Activated CD4-positive, alpha-beta memory T cell treated with anti-CD3 and anti-CD28 coated beads, Interleukin-2, amount 10 ng/mL, durations not matched to agents 7 days and 5 days (primary cell): ENCODE data around the gene KRT86. TPM values are rescaled to one million over a fixed set of nuclear protein-coding genes. Genes with fewer than 3 reads are reported as not detected.
"Not testable (repeated sequence)": the region's sequence is repeated elsewhere in the genome, so short reads cannot be mapped to it uniquely, and the experiment has no call there.

Experiments
- CTCF ChIA-PET: fragments of 350-600 bp; sonication (Branson Sonifier 250); formaldehyde crosslinking; loops from one replicate; lab custom pipeline; 2021; ENCODE audit warnings: antibody characterized with exemption, inconsistent platforms; lab: Charles Lee
- POLR2A ChIA-PET: fragments of 350-600 bp; sonication (Branson Sonifier 250); formaldehyde crosslinking; loops from one replicate; lab custom pipeline; 2021; ENCODE audit warnings: antibody characterized with exemption; lab: Charles Lee
- DNase-seq: peaks from one replicate; pipeline ENCODE4 v3.0.0-alpha.2; 2020
- H3K27ac Mint-ChIP-seq: one replicate; pipeline ENCODE4 v1.8.0; 2021; ENCODE audit warnings: mild to moderate bottlenecking, mixed read lengths
- H3K27me3 Mint-ChIP-seq: one replicate; pipeline ENCODE4 v1.8.0; 2021; ENCODE audit warnings: mixed read lengths
- H3K36me3 Mint-ChIP-seq: one replicate; pipeline ENCODE4 v1.8.0; 2021; ENCODE audit warnings: low read depth, mixed read lengths
- H3K4me1 Mint-ChIP-seq: one replicate; pipeline ENCODE4 v1.8.0; 2021; ENCODE audit warnings: mixed read lengths
- H3K4me3 Mint-ChIP-seq: one replicate; pipeline ENCODE4 v1.8.0; 2021; ENCODE audit warnings: mild to moderate bottlenecking, mixed read lengths
- H3K9me3 Mint-ChIP-seq: one replicate; pipeline ENCODE4 v1.8.0; 2021; ENCODE audit warnings: mixed read lengths
- total RNA-seq, 2 experiments: library from RNA; stranded (reverse); gene quantifications; one replicate each; pipeline ENCODE4 v1.2.3, GENCODE V29; 2021

KRT86 gene
- total RNA-seq, 2 experiments from 2014 or later = 0.23 to 0.30 TPM

GRCh38 chr12:52334185-52334584, 59.7 kb downstream of the KRT86 start:
- peaks cover 16% of the 10 kb centered on the region for H3K27me3 Mint-ChIP-seq
- no peak for DNase-seq
- CTCF ChIA-PET = no interaction called here
- POLR2A ChIA-PET = no interaction called here
- H3K4me1 Mint-ChIP-seq = peaks cover 8% of the 10 kb centered on the region
- no peak overlapping the region for H3K4me3 Mint-ChIP-seq
- H3K36me3 Mint-ChIP-seq = no peaks in the 10 kb centered on the region
- no peaks in the 10 kb centered on the region for H3K9me3 Mint-ChIP-seq
- H3K27ac Mint-ChIP-seq = no peak overlapping the region

- peaks cover 13% of the 10 kb centered on the region for H3K27me3 Mint-ChIP-seq
- ChIA-PET CTCF (interaction anchor here (1.2 to 1.8 kb wide), 3 partner anchors 8 to 114 kb away, joined by 3 to 10 read pairs (median 4); no protein-coding TSS in a partner anchor), POLR2A (no interaction called here)
- no peak overlapping the region for H3K4me3 Mint-ChIP-seq
- H3K9me3 Mint-ChIP-seq = no peaks in the 10 kb centered on the region
- H3K36me3 Mint-ChIP-seq = no peaks in the 10 kb centered on the region
- peaks cover 8% of the 10 kb centered on the region for H3K4me1 Mint-ChIP-seq
- no peak for DNase-seq
- H3K27ac Mint-ChIP-seq = no peak overlapping the region
These were observed 61.3 kb downstream of the KRT86 start for GRCh38 chr12:52335598-52336262.

GRCh38 chr12:52336641-52337040, 62.2 kb downstream of the KRT86 start:
- no peak overlapping the region for H3K4me3 Mint-ChIP-seq
- no peaks in the 10 kb centered on the region for H3K9me3 Mint-ChIP-seq
- ChIA-PET CTCF (interaction anchor here (1.8 kb wide), 2 partner anchors 9 to 58 kb away, joined by 4 to 10 read pairs; no protein-coding TSS in a partner anchor), POLR2A (no interaction called here)
- peaks cover 8% of the 10 kb centered on the region for H3K4me1 Mint-ChIP-seq
- H3K27me3 Mint-ChIP-seq = peaks cover 14% of the 10 kb centered on the region
- DNase-seq = no peak
- no peak overlapping the region for H3K27ac Mint-ChIP-seq
- H3K36me3 Mint-ChIP-seq = no peaks in the 10 kb centered on the region

GRCh38 chr12:52337054-52337453, 62.6 kb downstream of the KRT86 start:
- Mint-ChIP-seq H3K36me3 (no peaks in the 10 kb centered on the region), H3K27ac (no peak overlapping the region), H3K27me3 (peaks cover 17% of the 10 kb centered on the region), H3K4me1 (peaks cover 8% of the 10 kb centered on the region), H3K9me3 (no peaks in the 10 kb centered on the region), H3K4me3 (no peak overlapping the region)
- ChIA-PET POLR2A (no interaction called here), CTCF (interaction anchor here (1.8 kb wide), 2 partner anchors 9 to 58 kb away, joined by 4 to 10 read pairs; no protein-coding TSS in a partner anchor)
- no peak for DNase-seq

GRCh38 chr12:52338241-52338960, 64.0 kb downstream of the KRT86 start:
- H3K9me3 Mint-ChIP-seq = no peaks in the 10 kb centered on the region
- ChIA-PET POLR2A (no interaction called here), CTCF (interaction anchor here (0.9 to 2.7 kb wide), 2 partner anchors 11 to 26 kb away, joined by 3 to 10 read pairs; no protein-coding TSS in a partner anchor)
- no peak overlapping the region for H3K27ac Mint-ChIP-seq
- no peaks in the 10 kb centered on the region for H3K36me3 Mint-ChIP-seq
- H3K4me3 Mint-ChIP-seq = no peak overlapping the region
- peaks cover 8% of the 10 kb centered on the region for H3K4me1 Mint-ChIP-seq
- no peak for DNase-seq
- peaks cover 14% of the 10 kb centered on the region for H3K27me3 Mint-ChIP-seq

- Mint-ChIP-seq H3K27ac (no peak overlapping the region), H3K4me3 (no peak overlapping the region), H3K36me3 (no peaks in the 10 kb centered on the region), H3K27me3 (peaks cover 20% of the 10 kb centered on the region), H3K9me3 (no peaks in the 10 kb centered on the region), H3K4me1 (peaks cover 8% of the 10 kb centered on the region)
- DNase-seq = no peak
- ChIA-PET POLR2A (no interaction called here), CTCF (interaction anchor here (1.4 kb wide), 1 partner anchor 62 kb away, joined by 3 read pairs; no protein-coding TSS in a partner anchor)
These were observed 66.7 kb downstream of the KRT86 start for GRCh38 chr12:52341066-52341580.

GRCh38 chr12:52342781-52343490, 68.5 kb downstream of the KRT86 start:
- no peaks in the 10 kb centered on the region for H3K4me1 Mint-ChIP-seq
- no peak for DNase-seq
- H3K9me3 Mint-ChIP-seq = no peaks in the 10 kb centered on the region
- no peak overlapping the region for H3K27ac Mint-ChIP-seq
- H3K4me3 Mint-ChIP-seq = no peak overlapping the region
- CTCF ChIA-PET = no interaction called here
- H3K36me3 Mint-ChIP-seq = no peaks in the 10 kb centered on the region
- H3K27me3 Mint-ChIP-seq = peaks cover 23% of the 10 kb centered on the region
- POLR2A ChIA-PET = no interaction called here

GRCh38 chr12:52343550-52343949, 69.1 kb downstream of the KRT86 start:
- POLR2A ChIA-PET = no interaction called here
- Mint-ChIP-seq H3K36me3 (no peaks in the 10 kb centered on the region), H3K27me3 (peaks cover 25% of the 10 kb centered on the region), H3K9me3 (no peaks in the 10 kb centered on the region), H3K4me3 (no peak overlapping the region), H3K27ac (no peak overlapping the region), H3K4me1 (no peaks in the 10 kb centered on the region)
- CTCF ChIA-PET = interaction anchor here (1.2 kb wide), 1 partner anchor 541 kb away, joined by 3 read pairs; no protein-coding TSS in a partner anchor
- no peak for DNase-seq

GRCh38 chr12:52344111-52344510, 69.7 kb downstream of the KRT86 start:
- Mint-ChIP-seq H3K36me3 (no peaks in the 10 kb centered on the region), H3K27ac (no peak overlapping the region), H3K4me3 (no peak overlapping the region), H3K9me3 (no peaks in the 10 kb centered on the region), H3K27me3 (peaks cover 23% of the 10 kb centered on the region), H3K4me1 (no peaks in the 10 kb centered on the region)
- ChIA-PET CTCF (interaction anchor here (1.2 kb wide), 1 partner anchor 541 kb away, joined by 3 read pairs; no protein-coding TSS in a partner anchor), POLR2A (no interaction called here)
- DNase-seq = no peak

GRCh38 chr12:52345041-52345440, 70.6 kb downstream of the KRT86 start:
- H3K27me3 Mint-ChIP-seq = peaks cover 27% of the 10 kb centered on the region
- H3K9me3 Mint-ChIP-seq, H3K4me3 Mint-ChIP-seq, CTCF ChIA-PET, H3K4me1 Mint-ChIP-seq, DNase-seq, H3K27ac Mint-ChIP-seq, POLR2A ChIA-PET, H3K36me3 Mint-ChIP-seq: not testable (repeated sequence)

- POLR2A ChIA-PET = no interaction called here
- Mint-ChIP-seq H3K4me3 (no peak overlapping the region), H3K27me3 (peaks cover 31% of the 10 kb centered on the region), H3K27ac (no peak overlapping the region), H3K4me1 (peaks cover 4% of the 10 kb centered on the region), H3K9me3 (no peaks in the 10 kb centered on the region), H3K36me3 (no peaks in the 10 kb centered on the region)
- CTCF ChIA-PET = no interaction called here
- DNase-seq = no peak
These were observed 72.1 kb downstream of the KRT86 start for GRCh38 chr12:52346593-52346992.

GRCh38 chr12:52347016-52347415, 72.6 kb downstream of the KRT86 start:
- H3K9me3 Mint-ChIP-seq = no peaks in the 10 kb centered on the region
- no peak for DNase-seq
- H3K4me1 Mint-ChIP-seq = peaks cover 7% of the 10 kb centered on the region
- no peak overlapping the region for H3K4me3 Mint-ChIP-seq
- no peak overlapping the region for H3K27ac Mint-ChIP-seq
- CTCF ChIA-PET = no interaction called here
- POLR2A ChIA-PET = no interaction called here
- H3K36me3 Mint-ChIP-seq = no peaks in the 10 kb centered on the region
- H3K27me3 Mint-ChIP-seq = peaks cover 30% of the 10 kb centered on the region
